ENCODE measurements around the gene C14orf180. TPM values are rescaled to one million over a fixed set of nuclear protein-coding genes. Genes with fewer than 3 reads are reported as not detected.

Gene C14orf180
- total and polyA plus RNA-seq, 2 of the 8 experiments (the other 6 are each of a cell fraction or from before 2014, with no cell fraction given): not detected

- POLR2A ChIA-PET (ENCODE audit: partially characterized antibody): no interaction called here
- Histone ChIP-seq H4K8ac (ENCODE audit: extremely low read depth, insufficient read depth, low read length) (no peak overlapping the region), H4K5ac (ENCODE audit: insufficient read length, low read depth, low read length) (no peak overlapping the region), H3K4me2 (ENCODE audit: insufficient read depth in 1 of 2, low read depth in 2 of 2, low read length in 2 of 2) (no peak overlapping the region), H3K79me2 (ENCODE audit: control insufficient read depth in 1 of 2, insufficient read depth in 2 of 2, low read length in 2 of 2) (no peaks in the 10 kb centered on the region), H3K4ac (replicated peaks; ENCODE audit: insufficient read length, low read depth, low read length) (no peak overlapping the region), H3K36me3 (ENCODE audit: control insufficient read depth in 2 of 4, insufficient read depth in 4 of 4, low read length in 3 of 4) (no peaks in the 10 kb centered on the region), H3K27ac (ENCODE audit: low read depth, low read length) (no peak overlapping the region), H2BK12ac (ENCODE audit: low read depth, low read length) (no peak overlapping the region), H2BK15ac (ENCODE audit: low read length) (no peak overlapping the region), H3K14ac (ENCODE audit: insufficient read length) (no peak overlapping the region), H3K23ac (ENCODE audit: insufficient read length) (no peak overlapping the region), H3K4me3 (ENCODE audit: extremely low read depth in 1 of 4, insufficient read depth in 2 of 4, low read depth in 3 of 4, low read length in 4 of 4) (no peak overlapping the region), H3K18ac (ENCODE audit: extremely low read depth, low read length) (no peak overlapping the region), H4K20me1 (replicated peaks in 1 of 2; ENCODE audit: control insufficient read depth in 1 of 2, insufficient read depth in 2 of 2, low read length in 2 of 2) (no peaks in the 10 kb centered on the region), H3K27me3 (replicated peaks in 1 of 4; ENCODE audit: control insufficient read depth in 3 of 4, extremely low read depth in 1 of 4, insufficient read depth in 3 of 4, low read length in 3 of 4) (peaks cover 0 to 5% (median under 1%) of the 10 kb centered on the region in 4 experiments; a peak in 1 of 7 replicates), H2BK5ac (ENCODE audit: low read depth, low read length) (no peak overlapping the region), H2AFZ (ENCODE audit: low read length) (no peak overlapping the region), H2AK5ac (ENCODE audit: low read depth, low read length) (no peak overlapping the region), H3K79me1 (ENCODE audit: low read depth, low read length) (no peaks in the 10 kb centered on the region), H3K9ac (replicated peaks in 1 of 4; ENCODE audit: extremely low read depth in 1 of 4, low read depth in 3 of 4, low read length in 3 of 4) (no peak overlapping the region), H2BK120ac (replicated peaks; ENCODE audit: low read depth, low read length) (no peak overlapping the region), H3K9me3 (ENCODE audit: insufficient read depth in 2 of 2, low read depth in 1 of 2, low read length in 1 of 2) (no peaks in the 10 kb centered on the region), H3K56ac (replicated peaks; ENCODE audit: insufficient read length, low read depth, low read length) (peak overlapping the region; percentile 10), H3K23me2 (ENCODE audit: low read depth, low read length) (peaks cover 6% of the 10 kb centered on the region; the same call in 1 of the 2 replicates), H4K91ac (replicated peaks; ENCODE audit: insufficient read length, low read length) (no peak overlapping the region), H2BK20ac (ENCODE audit: low read length) (no peak overlapping the region), H3K4me1 (replicated peaks in 1 of 4; ENCODE audit: control insufficient read depth in 3 of 4, insufficient read depth in 4 of 4, low read length in 3 of 4) (no peaks in the 10 kb centered on the region; a peak in 1 of 7 replicates)
- DNase-seq (ENCODE audit: low read depth in 1 of 2, low spot score in 2 of 2) (no peak), FAIRE-seq (no peak)
- WGBS, 2 experiments (ENCODE audit: extremely low coverage in 1 of 2, insufficient coverage in 1 of 2, insufficient read length in 1 of 2, insufficient replicate concordance in 2 of 2, low coverage in 1 of 2, low lambda C conversion rate in 2 of 2, missing lambda C conversion rate in 1 of 2): 59 to 100% methylated on average over 1 to 4 of the region's 4 CpGs
- CTCF ChIA-PET (ENCODE audit: partially characterized antibody): no interaction called here
- TF ChIP-seq BCL11A (IDR thresholded peaks at IDR 0.05; ENCODE audit: low read depth in 2 of 2, low read length in 2 of 2) (no peak), TEAD4 (IDR thresholded peaks at IDR 0.05; ENCODE audit: low read depth, low read length) (no peak), KDM1A (IDR thresholded peaks at IDR 0.05; ENCODE audit: borderline replicate concordance, low read length) (no peak), HDAC6 (IDR thresholded peaks at IDR 0.05; ENCODE audit: low read depth, low read length) (no peak), TAF7 (optimal IDR thresholded peaks at IDR 0.05; ENCODE audit: borderline replicate concordance, low read depth, low read length) (no peak), JUN (IDR thresholded peaks at IDR 0.05; ENCODE audit: low read depth, low read length) (no peak), GABPA (IDR thresholded peaks at IDR 0.05; ENCODE audit: borderline replicate concordance, insufficient read depth, low read length) (no peak), CTCF (IDR thresholded peaks at IDR 0.05; ENCODE audit: control extremely low read depth in 1 of 3, insufficient read depth in 1 of 3, low read depth in 1 of 3, low read length in 3 of 3) (no peak), RBBP5 (IDR thresholded peaks at IDR 0.05; ENCODE audit: borderline replicate concordance, low read depth, low read length) (no peak), TCF12 (IDR thresholded peaks at IDR 0.05; ENCODE audit: low read depth, low read length) (no peak), RFX5 (IDR thresholded peaks at IDR 0.05; ENCODE audit: borderline replicate concordance, low read depth, low read length) (no peak)
Observed at GRCh38 chr14:104614126-104614812, 34.7 kb downstream of the C14orf180 start.
